Stimulated activated CD8-positive, alpha-beta memory T cell treated with anti-CD3 and anti-CD28 coated beads, Interleukin-12 subunit alpha, Interleukin-12 subunit beta, amount 100 ng/mL, for 1 hour (primary cell): Measurements from ENCODE around the gene CGNL1.

Experiments
- DNase-seq: peaks from one replicate; pipeline ENCODE4 v3.0.0-alpha.2; 2020; ENCODE audit warnings: low read depth

The CGNL1 gene

DNA sequence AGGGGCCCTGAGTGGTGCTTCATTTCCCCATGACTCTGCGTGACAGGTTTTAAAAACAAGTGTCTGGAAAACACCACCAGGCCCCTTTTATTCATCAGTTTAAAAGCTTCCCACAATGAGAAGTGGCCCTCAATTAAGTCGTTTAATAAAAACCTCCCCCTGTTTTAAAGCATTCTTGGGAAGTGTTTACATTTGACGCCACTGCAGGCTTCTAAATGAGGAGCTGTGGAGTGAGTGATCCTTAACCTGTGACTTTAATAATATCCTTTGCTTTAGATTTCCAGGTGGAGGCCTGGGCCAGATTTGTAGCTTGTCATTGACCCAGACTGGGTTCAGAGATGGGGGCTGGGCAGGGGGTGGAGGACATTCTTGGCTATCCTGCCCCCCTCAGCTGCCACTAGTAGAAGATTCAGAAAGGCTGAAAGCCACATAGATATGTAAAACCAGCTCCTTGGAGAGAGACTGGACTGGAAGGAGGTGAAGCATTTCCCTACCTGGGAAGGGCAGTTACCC lies 11.3 kb downstream of the CGNL1 start:
- no peak for DNase-seq

- DNase-seq = no peak
These were observed 12.2 kb downstream of the CGNL1 start for GRCh38 chr15:57388464-57388863.

GRCh38 chr15:57389991-57390390 lies 13.7 kb downstream of the CGNL1 start:
- DNase-seq = no peak

GRCh38 chr15:57390583-57390982 lies 14.3 kb downstream of the CGNL1 start:
- DNase-seq = no peak

GRCh38 chr15:57391537-57391936 lies 15.2 kb downstream of the CGNL1 start:
- no peak for DNase-seq

- DNase-seq = no peak
These were observed 16.8 kb downstream of the CGNL1 start for GRCh38 chr15:57393061-57393460.

DNA sequence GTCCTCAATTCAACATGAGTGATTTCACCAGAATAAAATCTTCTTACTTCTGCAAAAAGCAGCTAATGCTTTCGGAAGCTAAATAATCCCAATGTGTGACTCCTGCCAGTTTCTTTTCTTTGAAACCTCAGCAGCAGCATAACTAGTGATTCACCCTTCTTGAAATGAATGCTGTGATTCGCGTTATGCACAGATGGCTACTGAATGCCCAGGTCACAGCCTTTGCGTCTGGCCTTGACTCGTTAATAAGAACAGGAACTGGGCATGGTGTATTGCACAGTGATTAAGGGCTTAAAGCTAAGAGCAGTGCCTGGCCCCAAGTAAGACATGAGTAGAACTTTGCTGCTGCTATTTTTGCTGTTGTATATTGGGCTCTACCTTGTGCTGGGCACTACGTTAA lies 19.0 kb downstream of the CGNL1 start:
- no peak for DNase-seq

GRCh38 chr15:57398336-57398735 lies 22.0 kb downstream of the CGNL1 start:
- no peak for DNase-seq

DNA sequence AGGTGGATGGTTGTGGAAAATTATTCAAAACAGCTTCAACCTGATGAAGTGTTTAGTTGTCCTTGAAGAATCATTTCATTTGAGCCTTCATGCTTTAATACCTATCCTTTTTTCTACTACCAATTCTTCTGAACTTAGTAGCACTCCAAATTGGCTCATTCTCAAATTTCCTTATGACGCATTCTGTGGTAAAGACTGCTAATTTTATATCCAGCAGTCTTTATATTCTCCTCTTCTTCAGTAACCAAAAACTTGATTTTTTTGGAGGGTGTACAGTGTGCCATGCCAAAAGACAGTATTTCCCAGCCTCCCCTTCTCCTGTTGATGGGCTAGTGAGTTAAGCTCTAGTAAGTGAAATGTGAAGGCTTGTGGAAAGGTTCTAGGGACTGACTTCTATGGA lies 25.2 kb downstream of the CGNL1 start:
- no peak for DNase-seq

GRCh38 chr15:57403017-57403416 lies 26.7 kb downstream of the CGNL1 start:
- DNase-seq = no peak

- DNase-seq = no peak
These were observed 27.4 kb downstream of the CGNL1 start for GRCh38 chr15:57403566-57404325.

DNA sequence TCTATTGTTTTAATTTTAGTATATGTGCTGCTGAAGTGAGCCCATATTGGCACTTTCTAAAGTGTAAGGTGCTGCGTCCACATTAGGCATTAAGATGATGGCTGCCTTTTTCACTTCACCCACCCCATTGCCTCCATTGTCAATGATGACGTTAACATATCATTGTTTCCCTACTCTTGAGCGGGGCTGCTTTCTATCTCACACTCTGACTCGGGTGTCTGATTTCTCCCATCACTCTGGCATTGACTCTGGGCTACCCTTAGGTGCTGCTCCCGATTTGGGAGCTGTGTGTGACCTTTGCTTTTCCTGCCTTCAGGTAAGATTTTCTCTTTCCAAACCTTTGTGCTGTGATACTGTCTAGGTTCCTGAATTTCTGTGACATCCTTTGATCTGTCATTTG lies 28.8 kb downstream of the CGNL1 start:
- DNase-seq = no peak

- no peak for DNase-seq
These were observed 29.9 kb downstream of the CGNL1 start for GRCh38 chr15:57406062-57406772.

- DNase-seq = no peak
These were observed 34.1 kb downstream of the CGNL1 start for GRCh38 chr15:57410373-57410772.

GRCh38 chr15:57411945-57412768 lies 35.9 kb downstream of the CGNL1 start:
- no peak for DNase-seq

- no peak for DNase-seq
These were observed 39.3 kb downstream of the CGNL1 start for GRCh38 chr15:57415602-57416001.

DNA sequence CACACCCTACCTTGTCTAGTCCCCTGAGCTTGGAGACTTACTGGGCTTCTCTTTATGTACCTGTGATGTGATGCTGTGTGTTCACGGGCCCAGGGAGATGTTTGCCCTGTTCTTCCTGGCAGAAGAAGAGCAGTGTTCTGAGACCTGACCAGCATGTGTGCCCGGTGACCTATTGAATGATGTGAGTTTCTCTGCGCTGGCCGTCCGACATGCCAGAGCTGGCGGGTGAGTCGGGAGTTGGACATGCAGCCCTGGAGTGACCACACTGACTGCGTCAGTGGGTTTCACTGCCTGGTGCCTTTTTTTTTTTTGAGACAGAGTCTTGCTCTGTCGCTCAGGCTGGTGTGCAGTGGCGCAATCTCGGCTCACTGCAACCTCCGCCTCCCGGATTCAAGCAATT lies 42.3 kb downstream of the CGNL1 start:
- DNase-seq = no peak

GRCh38 chr15:57419335-57419734 lies 43.0 kb downstream of the CGNL1 start:
- DNase-seq = no peak

DNA sequence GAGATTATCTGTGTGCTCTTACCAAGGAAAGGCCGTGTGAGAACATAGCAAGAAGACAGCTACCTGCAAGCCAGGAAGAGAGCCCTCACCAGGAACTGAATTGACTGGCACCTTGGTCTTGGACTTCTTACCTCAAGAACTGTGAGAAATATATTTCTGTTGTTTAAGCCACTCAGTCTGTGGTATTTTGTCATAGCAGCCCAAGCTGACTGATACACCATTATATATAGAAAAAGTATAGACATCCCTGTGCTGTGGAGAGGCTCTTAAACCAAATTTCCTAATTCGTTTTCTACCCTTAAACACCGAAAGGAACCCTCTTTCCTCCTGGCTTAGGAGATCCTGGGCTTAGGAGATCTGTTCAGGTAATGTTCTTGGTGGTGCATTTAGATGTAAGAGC lies 44.8 kb downstream of the CGNL1 start:
- no peak for DNase-seq

GRCh38 chr15:57421551-57421950 lies 45.2 kb downstream of the CGNL1 start:
- no peak for DNase-seq

- DNase-seq = no peak
These were observed 45.9 kb downstream of the CGNL1 start for GRCh38 chr15:57422113-57422754.

GRCh38 chr15:57423599-57424140 lies 47.4 kb downstream of the CGNL1 start:
- DNase-seq = no peak
